Hematopoietic multipotent progenitor cell treated with erythropoietin and hydrocortisone succinate and interleukin-3 and kit ligand, for 6 days (in vitro differentiated cells): Measurements from ENCODE around the gene ARHGAP32.
"Not testable (repeated sequence)": the region's sequence is repeated elsewhere in the genome, so short reads cannot be mapped to it uniquely, and the experiment has no call there.

ENCODE experiments used
- DNase-seq: peaks from one replicate; pipeline ENCODE4 v3.0.0-alpha.2; 2015

Gene ARHGAP32

DNA sequence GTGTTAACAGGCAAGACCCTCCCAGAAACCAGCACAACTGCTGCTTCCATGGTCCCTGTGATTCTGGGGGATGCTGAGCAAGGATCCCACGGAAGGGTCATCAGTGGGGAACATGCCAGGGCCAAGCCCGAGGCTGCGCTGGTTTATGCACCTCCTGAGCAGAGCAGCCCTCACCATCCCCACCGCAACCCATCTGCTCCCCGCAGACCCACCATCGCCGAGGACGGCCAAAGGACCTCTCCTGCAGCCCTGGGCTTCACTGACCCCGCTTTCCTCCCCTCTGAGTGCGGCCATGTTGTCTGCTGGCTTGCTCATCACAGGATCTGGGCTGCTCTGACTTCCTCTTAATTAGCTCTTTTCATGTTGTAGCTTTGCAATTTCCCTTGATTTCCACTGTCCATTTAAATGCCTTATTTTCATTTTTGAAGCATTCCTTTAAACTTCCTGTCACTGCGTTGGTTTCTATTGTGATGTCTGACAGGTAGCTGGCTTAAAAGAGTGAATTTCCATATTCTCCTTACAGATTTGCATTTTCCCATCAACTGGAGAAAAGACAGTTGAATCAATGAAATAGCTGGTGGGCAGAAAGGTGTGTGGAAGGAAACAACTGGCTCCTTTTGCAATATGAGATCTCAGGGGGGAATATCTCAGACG lies 264.3 kb downstream of the ARHGAP32 start:
- DNase-seq: no peak

DNA sequence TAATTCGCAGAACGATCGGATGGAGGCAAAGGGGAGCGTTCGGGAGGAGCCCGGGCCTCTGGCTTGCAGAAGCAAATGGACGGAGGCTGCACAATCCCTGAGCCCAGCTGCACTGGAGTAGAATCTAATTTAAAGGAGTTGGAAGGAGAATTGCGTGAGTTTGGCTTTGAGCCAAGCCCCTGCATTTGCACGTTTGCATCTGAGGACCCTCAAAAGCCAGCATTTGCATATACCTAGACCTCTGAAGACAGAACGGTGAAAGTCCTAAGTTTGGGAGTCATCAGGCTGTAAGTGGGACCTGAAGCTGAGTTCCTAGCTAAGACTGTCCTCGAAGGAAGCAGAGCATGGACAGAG lies 265.0 kb downstream of the ARHGAP32 start:
- DNase-seq: no peak

DNA sequence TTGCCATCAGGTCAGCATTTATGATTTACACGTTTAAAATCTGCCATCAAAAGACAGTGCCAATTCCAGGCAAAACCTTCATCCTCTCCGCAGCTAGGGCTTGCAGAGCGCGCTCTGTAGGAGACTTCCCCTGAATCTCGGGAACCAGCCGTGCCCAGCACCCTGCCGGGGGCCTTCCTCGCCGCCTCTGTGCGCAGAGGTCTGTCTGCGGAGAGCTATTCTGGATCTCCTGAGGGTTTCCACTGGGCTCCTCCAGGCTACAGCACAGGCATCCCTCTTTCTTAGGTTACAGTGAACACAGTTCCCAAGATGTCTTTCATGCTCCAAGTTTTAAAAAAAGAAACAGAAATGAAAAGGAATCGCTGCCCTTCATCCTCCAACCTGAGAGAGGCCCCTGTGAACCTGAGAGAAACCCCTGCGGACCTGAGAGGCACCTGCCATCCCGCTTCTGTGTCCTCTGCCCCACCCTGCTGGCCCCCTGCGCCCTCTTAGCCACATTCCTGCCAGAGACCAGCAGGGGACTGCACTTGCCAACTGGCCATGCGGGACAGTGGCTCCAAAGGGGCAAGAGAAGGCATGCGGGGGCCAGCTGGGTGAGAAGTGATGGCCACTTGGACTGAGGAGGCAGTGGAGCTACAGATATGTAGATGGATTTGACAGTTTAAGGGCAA lies 265.6 kb downstream of the ARHGAP32 start:
- DNase-seq: no peak

DNA sequence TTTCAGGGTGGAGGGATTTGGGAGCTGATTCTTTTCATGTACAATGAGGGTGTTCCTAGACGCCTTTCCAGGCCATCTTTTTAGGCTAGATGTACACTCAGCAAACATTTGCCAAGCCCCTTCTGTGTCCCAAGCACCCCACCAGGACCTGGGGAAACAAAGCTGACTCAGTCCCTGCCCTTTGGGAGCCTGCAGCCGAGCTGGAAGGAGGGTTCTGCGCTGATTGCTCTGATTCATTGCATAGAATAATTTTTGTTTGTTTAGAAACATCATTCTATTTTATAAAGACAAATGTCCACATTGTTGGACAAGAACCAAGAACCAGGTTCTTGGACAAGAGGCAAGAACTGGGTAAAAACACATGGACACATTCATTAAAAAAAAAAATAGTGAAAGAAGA lies 266.1 kb downstream of the ARHGAP32 start:
- no peak for DNase-seq

DNA sequence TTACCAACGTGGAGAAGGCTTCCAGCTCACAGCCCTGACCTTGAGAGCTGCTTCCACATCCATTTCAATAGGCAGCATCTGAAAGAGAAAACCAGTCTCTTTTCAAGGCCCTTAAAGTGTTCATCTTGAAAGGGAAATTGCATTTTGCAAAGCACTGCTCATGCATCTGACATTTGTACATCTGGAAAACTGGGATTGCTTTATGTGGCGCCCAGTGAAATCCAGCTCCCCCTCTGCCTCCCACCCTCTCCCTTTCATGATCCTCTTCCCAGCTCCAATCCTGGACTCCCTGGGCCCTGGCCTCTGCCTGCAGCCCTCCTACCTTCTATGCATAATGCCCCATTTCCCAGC lies 266.9 kb downstream of the ARHGAP32 start:
- DNase-seq: no peak

DNA sequence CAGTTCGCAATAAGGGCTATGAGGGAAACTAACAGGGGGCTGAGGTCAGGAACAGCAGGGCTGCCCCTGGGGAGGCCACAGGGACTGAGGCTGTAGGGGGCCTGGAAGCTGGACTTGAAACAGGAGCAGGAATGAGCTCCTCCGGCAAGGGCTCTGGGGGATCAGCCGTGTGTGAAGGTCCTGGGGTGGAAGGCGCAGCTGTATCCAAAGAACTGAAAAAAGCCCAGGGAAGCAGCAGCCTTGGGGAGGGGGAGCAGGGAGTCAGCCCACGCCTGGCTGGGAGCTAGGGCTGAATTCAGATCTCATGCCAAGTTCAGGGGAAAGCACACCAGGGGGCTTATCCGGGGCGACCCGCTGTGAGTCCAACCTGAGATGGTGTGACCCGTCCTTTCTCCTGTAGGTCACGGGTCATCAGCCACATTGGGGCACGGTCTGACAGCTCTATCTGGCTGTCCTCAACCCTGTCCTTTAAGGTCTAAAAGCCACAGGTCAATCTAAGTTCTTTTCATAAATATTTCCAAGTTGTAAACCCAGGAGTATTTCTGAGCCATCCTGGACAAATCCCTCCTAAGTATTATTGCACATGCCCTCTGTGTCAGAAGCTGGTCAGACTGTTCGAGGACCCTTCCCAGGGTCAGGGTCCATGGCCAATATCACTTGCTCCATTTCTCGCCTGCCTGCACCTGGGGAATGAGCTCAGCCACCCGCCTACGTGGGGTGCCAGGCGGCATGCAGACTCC lies 267.4 kb downstream of the ARHGAP32 start:
- no peak for DNase-seq

DNA sequence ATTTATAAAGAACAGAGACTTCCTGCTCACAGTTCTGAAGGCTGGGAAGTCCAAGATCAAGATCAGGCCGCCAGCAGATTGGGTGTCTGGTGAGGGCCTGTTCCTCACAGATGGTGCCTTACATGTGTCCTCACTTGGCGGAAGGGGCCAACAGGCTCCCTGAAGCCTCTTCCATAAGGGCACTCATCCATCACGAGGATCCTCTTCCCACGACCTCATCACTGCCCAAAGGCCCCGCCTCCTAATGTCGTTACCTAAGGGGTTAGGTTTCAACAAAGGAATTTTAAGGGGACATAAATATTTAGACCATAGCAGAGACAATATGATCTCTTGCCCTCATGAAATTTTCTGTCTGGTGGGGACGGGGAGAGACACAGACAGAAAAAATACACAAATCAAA lies 268.0 kb downstream of the ARHGAP32 start:
- no peak for DNase-seq

DNA sequence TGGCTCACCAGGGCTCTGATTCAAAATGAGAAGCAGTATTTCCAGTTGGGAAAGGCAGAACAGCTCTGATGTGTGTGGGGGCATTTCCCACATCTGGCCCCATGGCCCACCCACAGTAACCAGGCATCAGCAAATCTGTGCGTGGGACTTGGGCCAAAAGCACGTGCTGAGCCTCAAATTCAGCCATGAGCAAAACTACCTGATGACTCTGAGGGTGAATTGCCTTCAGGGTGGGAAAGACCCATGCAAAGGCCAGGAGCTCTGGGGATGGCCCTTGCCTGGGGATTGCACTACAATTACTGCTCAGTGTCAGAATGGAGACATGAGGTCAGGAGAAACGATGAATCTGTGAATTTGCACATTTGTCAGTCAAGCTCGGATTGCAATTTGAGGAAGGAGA lies 270.3 kb downstream of the ARHGAP32 start:
- DNase-seq: no peak

DNA sequence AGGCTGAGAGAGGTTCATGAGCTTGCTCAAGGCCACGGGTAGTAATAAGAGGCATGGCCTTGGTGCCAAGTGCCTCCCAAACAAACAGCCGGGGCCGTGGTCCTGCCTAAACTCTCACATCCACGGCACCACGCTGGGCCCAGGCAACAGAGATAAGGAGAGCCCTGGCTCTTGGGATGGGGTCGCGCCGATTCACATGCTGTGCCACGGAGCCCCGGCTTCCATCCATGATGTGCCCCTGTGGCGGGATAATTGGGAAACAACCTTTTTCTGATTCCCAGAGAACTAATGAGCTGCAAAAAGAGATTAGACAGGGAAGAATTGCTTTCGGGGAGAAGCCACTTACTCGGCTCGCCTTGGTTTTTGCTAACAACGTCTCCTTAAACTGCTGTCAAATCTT lies 271.5 kb downstream of the ARHGAP32 start:
- DNase-seq: no peak

DNA sequence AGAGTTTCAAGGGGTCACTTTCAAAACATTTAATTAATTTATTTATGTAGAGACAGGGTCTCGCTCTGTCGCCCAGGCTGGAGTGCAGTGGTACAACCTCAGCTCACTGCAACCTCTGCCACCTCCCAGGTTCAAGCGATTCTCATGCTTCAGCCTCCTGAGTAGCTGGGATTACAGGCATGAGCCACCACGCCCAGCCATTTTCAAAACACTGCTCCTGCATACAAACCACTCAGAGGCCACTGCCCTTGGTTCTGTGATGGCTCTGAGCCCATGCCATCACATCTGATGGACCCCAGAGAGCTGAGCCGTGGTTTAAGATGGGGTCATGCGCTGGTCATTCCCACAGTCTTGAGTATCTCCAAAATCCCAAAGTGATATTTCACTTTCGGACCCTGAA lies 272.5 kb downstream of the ARHGAP32 start:
- DNase-seq: not testable (repeated sequence)

DNA sequence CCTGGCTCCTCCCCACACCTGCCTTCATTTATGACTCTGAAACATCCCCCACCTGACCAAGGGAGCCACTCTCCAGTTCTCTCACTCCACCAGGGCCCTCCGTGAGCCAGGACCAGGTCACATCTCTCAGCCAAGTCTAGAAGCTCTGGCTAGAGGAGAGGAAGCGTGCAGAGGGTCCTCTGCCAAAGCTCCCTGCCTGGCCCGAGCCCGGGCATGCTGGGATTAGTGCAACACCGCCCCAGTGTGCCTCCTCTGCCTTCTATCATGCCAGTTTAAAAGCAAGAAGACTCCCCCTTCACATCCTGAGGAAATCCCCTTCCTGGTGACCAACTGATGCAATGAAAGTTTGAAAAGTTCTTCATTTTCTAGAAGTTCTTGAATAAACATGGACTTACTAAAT lies 272.9 kb downstream of the ARHGAP32 start:
- DNase-seq: no peak

DNA sequence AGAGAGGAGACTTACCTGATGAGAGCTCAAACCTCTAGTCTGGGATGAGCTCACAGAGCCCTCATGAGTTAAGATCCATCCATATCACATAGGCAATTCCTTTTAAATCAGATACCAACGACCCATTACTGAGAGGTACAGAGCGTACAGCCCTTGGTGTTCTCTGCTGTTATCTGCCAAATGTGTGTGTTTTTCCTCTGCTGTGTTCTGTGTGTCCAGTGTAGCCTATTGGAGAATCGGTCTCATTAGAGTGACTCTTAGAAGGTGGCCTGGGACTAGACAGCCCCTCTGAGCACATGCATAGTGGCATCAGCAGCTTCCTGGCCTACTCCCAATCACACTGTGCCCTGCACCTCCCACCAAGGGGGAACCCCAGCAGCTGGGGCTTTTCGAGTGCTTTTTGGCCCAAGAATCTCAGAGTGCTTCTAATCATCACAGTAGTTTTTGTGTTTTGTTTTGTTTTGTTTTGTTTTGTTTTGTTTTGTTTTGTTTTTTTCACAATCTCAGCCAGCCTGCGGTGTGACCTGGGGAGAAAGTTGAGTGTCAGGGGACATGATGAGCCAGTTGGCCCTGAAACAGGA lies 274.9 kb downstream of the ARHGAP32 start:
- DNase-seq: no peak

DNA sequence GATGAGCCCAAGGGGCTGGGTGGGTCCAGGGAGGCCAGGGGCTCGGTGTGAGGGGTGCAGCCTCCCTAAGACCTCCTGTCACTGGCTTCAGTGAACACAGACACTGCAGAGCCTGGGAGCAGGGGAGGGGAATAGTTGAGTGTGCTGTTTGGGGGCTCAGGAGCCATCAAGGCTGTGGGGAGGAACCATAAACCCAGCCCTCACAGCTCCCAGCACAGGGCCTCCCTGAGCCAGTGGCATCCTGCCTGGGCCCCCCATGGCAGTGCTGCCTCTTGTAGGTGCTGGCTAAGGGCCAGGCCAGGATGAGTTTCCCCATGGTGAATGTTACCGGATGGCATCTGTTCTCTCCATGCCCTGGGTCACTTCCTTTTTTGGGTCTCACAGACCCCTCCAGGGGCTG lies 275.4 kb downstream of the ARHGAP32 start:
- no peak for DNase-seq

DNA sequence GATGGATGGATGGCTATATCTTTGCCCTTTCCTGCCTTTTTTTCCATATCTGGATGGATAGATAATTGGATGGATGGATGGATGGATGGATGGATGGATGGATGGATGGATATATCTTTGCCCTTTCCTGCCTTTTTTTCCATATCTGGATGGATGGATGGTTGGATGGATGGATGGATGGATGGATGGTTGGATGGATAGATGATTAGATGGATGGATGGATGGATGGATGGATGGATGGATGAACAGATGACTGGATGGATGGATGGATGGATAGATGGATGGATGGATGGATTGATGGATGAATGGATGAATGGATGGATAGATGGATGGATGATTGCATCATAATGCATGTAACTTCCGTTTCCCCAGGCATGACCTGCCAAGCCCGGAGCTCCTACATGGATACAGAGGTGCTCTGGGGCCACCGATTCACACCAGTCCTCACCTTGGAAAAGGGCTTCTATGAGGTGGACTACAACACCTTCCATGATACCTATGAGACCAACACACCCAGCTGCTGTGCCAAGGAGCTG lies 276.0 kb downstream of the ARHGAP32 start:
- no peak for DNase-seq

DNA sequence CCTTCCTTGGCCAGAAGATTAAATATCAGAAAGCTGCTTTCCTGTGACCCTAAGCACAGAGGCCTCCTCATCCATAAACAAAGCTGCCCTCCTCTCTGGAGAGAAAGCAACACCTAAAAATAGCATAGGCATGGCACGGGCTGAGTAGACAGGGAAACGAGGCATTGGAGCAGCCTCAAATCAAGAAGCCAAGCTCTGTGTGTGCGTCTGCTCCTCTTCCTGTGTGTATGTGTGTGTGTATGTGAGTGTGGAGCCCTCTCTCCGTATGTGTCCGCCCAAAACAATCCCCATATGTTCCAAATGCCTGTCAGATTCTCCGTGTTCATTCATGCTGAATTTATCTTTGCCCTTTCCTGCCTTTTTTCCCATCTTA lies 277.0 kb downstream of the ARHGAP32 start:
- DNase-seq: no peak
